A549 (cell line): ENCODE data around the gene LSG1. TPM values are rescaled to one million over a fixed set of nuclear protein-coding genes. Genes with fewer than 3 reads are reported as not detected.

Source experiments
- ATAC-seq, 2 experiments: fragments of 200-7000 bp in 1 of 2; fragments of >200 bp in 1 of 2; cut with Nextera tagmentation in 1 of 2; cut with Tn5 transposase in 1 of 2; 3 replicates each; pipeline versions ENCODE4 v1.8.0 to v1.9.1; 2018 to 2020; ENCODE audit warnings: mild to moderate bottlenecking in 1 of 2, moderate library complexity in 1 of 2
- CTCF ChIA-PET: fragments of 300-600 bp; sonication (Branson Sonifier 250); formaldehyde crosslinking; extraction: SDS; loops from one replicate; lab custom pipeline; 2021; ENCODE audit warnings: antibody characterized with exemption, inconsistent platforms; lab: Yijun Ruan, JAX
- POLR2A ChIA-PET: fragments of 350-600 bp; formaldehyde crosslinking; extraction: SDS; loops from one replicate; lab custom pipeline; 2021; ENCODE audit warnings: antibody characterized with exemption, inconsistent platforms; lab: Yijun Ruan, JAX
- DNase-seq, 2 experiments: peaks; one replicate each; pipeline versions ENCODE4 v3.0.0 to v3.0.0-alpha.2; 2011 to 2016; ENCODE audit warnings: low read depth in 1 of 2, low spot score in 1 of 2
- FAIRE-seq: peaks from 2 replicates; lab custom pipeline; 2011; peaks lifted over from hg19 to GRCh38; lab: Jason Lieb, UNC
- H3K27ac ChIP-seq, 2 experiments: fragments of >200 bp; sonication (Bioruptor Twin); formaldehyde crosslinking; 3 replicates each; pipeline ENCODE4 v1.5.1; 2016 to 2017
- H3K4me1 ChIP-seq: fragments of >200 bp; sonication (Bioruptor Twin); formaldehyde crosslinking; 3 replicates; pipeline ENCODE4 v1.6.1; 2016
- H3K4me2 ChIP-seq: fragments of >200 bp; sonication (Bioruptor Twin); formaldehyde crosslinking; 3 replicates; pipeline ENCODE4 v1.6.1; 2016
- H3K4me3 ChIP-seq: fragments of >200 bp; sonication (Bioruptor Twin); formaldehyde crosslinking; 3 replicates; pipeline ENCODE4 v1.5.1; 2016
- H3K9me3 ChIP-seq: fragments of >200 bp; sonication (Bioruptor Twin); formaldehyde crosslinking; 3 replicates; pipeline ENCODE4 v1.6.1; 2016
- BCL3 ChIP-seq: fragments of >200 bp; sonication (Bioruptor Twin); formaldehyde crosslinking; IDR thresholded peaks from 3 replicates; pipeline ENCODE4 v1.6.1; 2016
- CBX8 ChIP-seq: fragments of 200-600 bp; sonication (generic); IDR thresholded peaks from 2 replicates; pipeline ENCODE4 v1.6.1; 2016
- CEBPB ChIP-seq, 2 experiments: fragments of >200 bp in 1 of 2; sonication (Bioruptor Twin) in 1 of 2; formaldehyde crosslinking in 1 of 2; IDR thresholded peaks; 2 replicates each; pipeline ENCODE4 v1.6.1; 2012 to 2016
- CTCF ChIP-seq: fragments of >200 bp; sonication (Bioruptor Twin); formaldehyde crosslinking; IDR thresholded peaks from 3 replicates; pipeline ENCODE4 v1.5.1; 2016
- E2F6 ChIP-seq: IDR thresholded peaks from 2 replicates; pipeline ENCODE4 v1.6.1; 2012; ENCODE audit warnings: low read depth, borderline replicate concordance
- EHMT2 ChIP-seq: fragments of 200-600 bp; sonication (generic); IDR thresholded peaks from 2 replicates; pipeline ENCODE4 v1.6.1; 2016; ENCODE audit warnings: antibody characterized with exemption, low read depth, mild to moderate bottlenecking, moderate library complexity
- ELK1 ChIP-seq: fragments of 150-350 bp; IDR thresholded peaks from 2 replicates; pipeline ENCODE4 v1.6.1; 2014; ENCODE audit warnings: low read depth, mild to moderate bottlenecking, low read length
- FOSB ChIP-seq: fragments of 250-450 bp; sonication (Bioruptor Pico); IDR thresholded peaks from 2 replicates; pipeline ENCODE4 v1.5.0; 2020; ENCODE audit warnings: mild to moderate bottlenecking, moderate library complexity
- FOSL2 ChIP-seq, 2 experiments: fragments of 450-650 bp in 1 of 2; fragments of >200 bp in 1 of 2; sonication (Bioruptor Twin) in 1 of 2; formaldehyde crosslinking; IDR thresholded peaks; 2 replicates each; pipeline versions ENCODE4 v1.5.0 to v1.6.1; 2016 to 2020; ENCODE audit warnings: mild to moderate bottlenecking in 1 of 2, moderate library complexity in 1 of 2
- JUN ChIP-seq, 2 experiments: fragments of >200 bp; sonication (Bioruptor Twin); formaldehyde crosslinking; IDR thresholded peaks; 2 replicates in 1 of 2; 3 replicates in 1 of 2; pipeline ENCODE4 v1.6.1; 2016 to 2017
- MYC ChIP-seq: IDR thresholded peaks from 2 replicates; pipeline ENCODE4 v1.6.1; 2012; ENCODE audit warnings: mild to moderate bottlenecking, inconsistent platforms, low read length, improper control_type of control experiment, borderline replicate concordance
- NFE2L2 ChIP-seq: fragments of 150-350 bp; conservative IDR thresholded peaks from 2 replicates; pipeline ENCODE4 v1.6.1; 2014; ENCODE audit warnings: low read length
- PBX3 ChIP-seq: IDR thresholded peaks from 2 replicates; pipeline ENCODE4 v1.6.1; 2012
- PHF8 ChIP-seq: fragments of 200-600 bp; sonication (generic); IDR thresholded peaks from 2 replicates; pipeline ENCODE4 v1.6.1; 2016; ENCODE audit warnings: low read depth, mild to moderate bottlenecking, antibody characterized with exemption, moderate library complexity, borderline replicate concordance
- POLR2A ChIP-seq: IDR thresholded peaks from 2 replicates; pipeline ENCODE4 v1.6.1; 2012; ENCODE audit warnings: mild to moderate bottlenecking, low read length
- POLR2AphosphoS2 ChIP-seq: conservative IDR thresholded peaks from 2 replicates; pipeline ENCODE4 v1.6.1; 2012; ENCODE audit warnings: low read length, improper control_type of control experiment, inconsistent platforms
- RAD21 ChIP-seq, 2 experiments: fragments of >200 bp in 1 of 2; sonication (Bioruptor Twin) in 1 of 2; formaldehyde crosslinking in 1 of 2; IDR thresholded peaks in 1 of 2; conservative IDR thresholded peaks in 1 of 2; 2 replicates in 1 of 2; 3 replicates in 1 of 2; pipeline ENCODE4 v1.6.1; 2012 to 2018; ENCODE audit warnings: inconsistent platforms in 1 of 2
- RCOR1 ChIP-seq: fragments of 150-350 bp; IDR thresholded peaks from 2 replicates; pipeline ENCODE4 v1.6.1; 2014; ENCODE audit warnings: antibody characterized with exemption, low read length, low read depth
- RFX5 ChIP-seq: fragments of 450-650 bp; IDR thresholded peaks from 2 replicates; pipeline ENCODE4 v1.7.1; 2014; ENCODE audit warnings: antibody characterized with exemption, mild to moderate bottlenecking, moderate library complexity
- RNF2 ChIP-seq: fragments of 200-600 bp; sonication (generic); IDR thresholded peaks from 2 replicates; pipeline ENCODE4 v1.6.1; 2016; ENCODE audit warnings: low read depth, mild to moderate bottlenecking, antibody characterized with exemption, moderate library complexity, borderline replicate concordance
- SREBF2 ChIP-seq: fragments of 450-650 bp; IDR thresholded peaks from 2 replicates; pipeline ENCODE4 v1.6.1; 2014; ENCODE audit warnings: mild to moderate bottlenecking, moderate library complexity
- TFCP2L1 ChIP-seq: fragments of 250-450 bp; sonication (Bioruptor Pico); IDR thresholded peaks from 2 replicates; pipeline ENCODE4 v1.5.0; 2021; ENCODE audit warnings: mild to moderate bottlenecking
- WGBS: methylation state at CpG from one replicate; pipeline ENCODE4 v1.1.6; 2017; ENCODE audit errors: missing lambda C conversion rate; 5-methylcytosine and 5-hydroxymethylcytosine counted together
- polyA plus RNA-seq, 4 experiments: library from polyadenylated mRNA; depleted of rRNA in 3 of 4; stranded (reverse); fragments of >200 nt; fragmentation: RNase III in 1 of 4; extraction: RNeasy Plus Mini Kit Qiagen cat#74134 plus additional on column Dnase treatment in 1 of 4; gene quantifications; 2 replicates in 3 of 4; 3 replicates in 1 of 4; pipeline ENCODE4 v1.2.3, GENCODE V29; 2011 to 2017

The LSG1 gene
- polyA plus RNA-seq, 2 of the 4 experiments (the other 2 are of a cell fraction) = 37.4 to 70.3 TPM

- Histone ChIP-seq H3K9me3 (no peaks in the 10 kb centered on the region), H3K4me1 (peaks cover 34% of the 10 kb centered on the region), H3K4me3 (no peak overlapping the region), H3K4me2 (no peak overlapping the region; the same call in 2 of the 3 replicates), H3K27ac (no peak overlapping the region)
- DNase-seq (no peak), FAIRE-seq (no peak), ATAC-seq (no peak)
- ChIA-PET POLR2A (no interaction called here), CTCF (interaction anchor here (1.6 to 5.5 kb wide), 3 partner anchors 18 to 433 kb away, joined by 5 to 30 read pairs (median 6); partner anchors contain the start of gene LSG1)
- TF ChIP-seq CEBPB (IDR thresholded peaks at IDR 0.05) (no peak), CBX8 (no peak), ELK1 (no peak), RNF2 (no peak), BCL3 (no peak), FOSB (no peak), RFX5 (no peak), CTCF (no peak), FOSL2 (IDR thresholded peaks at IDR 0.05) (no peak), FOSL2 (CRISPR knock-in tag; IDR thresholded peaks at IDR 0.05) (no peak), PBX3 (no peak), POLR2A (no peak), E2F6 (no peak), SREBF2 (no peak), PHF8 (no peak), POLR2AphosphoS2 (no peak), NFE2L2 (no peak), JUN (IDR thresholded peaks at IDR 0.05) (no peak), RAD21 (conservative IDR thresholded peaks at IDR 0.05 in 1 of 2, IDR thresholded peaks at IDR 0.05 in 1 of 2) (no peak)
- TF ChIP-seq, all 56 proteins: peak for 0
- 97% methylated on average over 6 of the region's 6 CpGs for WGBS
Measured at GRCh38 chr3:194688946-194689345, 17.0 kb upstream of the LSG1 start.

- FAIRE-seq (no peak), ATAC-seq (no peak), DNase-seq (no peak)
- H3K9me3 ChIP-seq = no peaks in the 10 kb centered on the region
- peak overlapping the region; percentile 55; the same call in 2 of the 3 replicates for H3K4me3 ChIP-seq
- peaks cover 34% of the 10 kb centered on the region for H3K4me1 ChIP-seq
- peak overlapping the region; percentile 36 to 89; a peak in 5 of 6 replicates for H3K27ac ChIP-seq
- TF ChIP-seq ELK1 = no peak
- no peak for TF ChIP-seq RCOR1
- TF ChIP-seq EHMT2 = no peak
- TF ChIP-seq PHF8 = no peak
- TF ChIP-seq TFCP2L1 (CRISPR knock-in tag) = no peak
- no peak for TF ChIP-seq POLR2A
- no peak for TF ChIP-seq MYC
- no peak for TF ChIP-seq FOSB
- TF ChIP-seq, all 56 proteins: peak for 0
- H3K4me2 ChIP-seq = peak overlapping the region; percentile 99
- POLR2A ChIA-PET = interaction anchor here (1.6 to 2.9 kb wide), 4 partner anchors 17 to 182 kb away, joined by 4 to 28 read pairs (median 6); partner anchors contain the start of gene LSG1
- CTCF ChIA-PET = interaction anchor here (0.7 to 5.5 kb wide), 19 partner anchors 11 to 583 kb away, joined by 3 to 30 read pairs (median 4); partner anchors contain the start of genes LSG1 and XXYLT1
- 73% methylated on average over 8 of the region's 16 CpGs for WGBS
Measured at GRCh38 chr3:194688200-194688740, 16.3 kb upstream of the LSG1 start.
